ENCODE measurements around the gene GPR180.

- TF ChIP-seq POLR2A (IDR thresholded peaks at IDR 0.05) (no peak), CTCF (IDR thresholded peaks at IDR 0.05) (no peak)
Observed at GRCh38 chr13:94683409-94683808, 81.8 kb downstream of the GPR180 start.

All from transverse colon (tissue), 3 donors.